Keratinocyte (primary cell): ENCODE results near the gene GLS. TPM values are rescaled to one million over a fixed set of nuclear protein-coding genes. Genes with fewer than 3 reads are reported as not detected.
A peak's percentile ranks its signal among the peaks of the same experiment; 100 is the strongest.

Experiments used
- DNase-seq: peaks from one replicate; pipeline ENCODE4 v3.0.0-alpha.2; 2011; ENCODE audit warnings: low read depth, missing footprints, low spot score
- FAIRE-seq: peaks from 2 replicates; lab custom pipeline; 2011; peaks lifted over from hg19 to GRCh38; lab: Jason Lieb, UNC
- H2AFZ ChIP-seq: 2 replicates; pipeline ENCODE4 v1.6.0; 2012; ENCODE audit warnings: low read length, control low read depth, inconsistent platforms; ENCODE audit not compliant: control insufficient read depth
- H3K27ac ChIP-seq: 2 replicates; pipeline ENCODE4 v1.5.1; 2011; ENCODE audit warnings: low read length; ENCODE audit not compliant: control insufficient read depth, insufficient read depth
- H3K27me3 ChIP-seq: 3 replicates; pipeline ENCODE4 v1.6.0; 2011; ENCODE audit warnings: low read length; ENCODE audit not compliant: control insufficient read depth, insufficient read depth; ENCODE audit errors: extremely low read depth
- H3K36me3 ChIP-seq, 2 experiments: 2 replicates in 1 of 2; 3 replicates in 1 of 2; pipeline ENCODE4 v1.5.1; 2011; ENCODE audit warnings: low read length in 2 of 2, mild to moderate bottlenecking in 1 of 2; ENCODE audit not compliant: control insufficient read depth in 2 of 2, insufficient read depth in 2 of 2; ENCODE audit errors: extremely low read depth in 1 of 2
- H3K4me1 ChIP-seq: 3 replicates; pipeline ENCODE4 v1.5.1; 2011; ENCODE audit warnings: low read length; ENCODE audit not compliant: control insufficient read depth, insufficient read depth; ENCODE audit errors: extremely low read depth
- H3K4me2 ChIP-seq: 3 replicates; pipeline ENCODE4 v1.6.0; 2011; ENCODE audit warnings: low read depth, low read length; ENCODE audit not compliant: control insufficient read depth, insufficient read depth; ENCODE audit errors: extremely low read depth
- H3K4me3 ChIP-seq, 3 experiments: fragments of 200-600 bp in 1 of 3; sonication (generic) in 1 of 3; 2 replicates in 2 of 3; 3 replicates in 1 of 3; pipeline ENCODE4 v1.5.1; 2011 to 2016; ENCODE audit warnings: low read length in 3 of 3, mild to moderate bottlenecking in 3 of 3, control low read depth in 2 of 3, inconsistent platforms in 1 of 3, low read depth in 1 of 3, mixed read lengths in 1 of 3, mixed run types in 1 of 3, moderate library complexity in 1 of 3; ENCODE audit not compliant: control insufficient read depth in 2 of 3, insufficient read depth in 2 of 3; ENCODE audit errors: extremely low read depth in 1 of 3
- H3K79me2 ChIP-seq: 2 replicates; pipeline ENCODE4 v1.6.0; 2012; ENCODE audit warnings: low read length; ENCODE audit not compliant: control insufficient read depth, insufficient read depth
- H3K9ac ChIP-seq: 3 replicates; pipeline ENCODE4 v1.6.0; 2011; ENCODE audit warnings: low read length; ENCODE audit not compliant: control insufficient read depth, insufficient read depth; ENCODE audit errors: extremely low read depth
- H3K9me1 ChIP-seq: 3 replicates; pipeline ENCODE4 v1.6.0; 2011; ENCODE audit warnings: low read length; ENCODE audit not compliant: control insufficient read depth, insufficient read depth; ENCODE audit errors: extremely low read depth
- H3K9me3 ChIP-seq: 2 replicates; pipeline ENCODE4 v1.5.1; 2012; ENCODE audit warnings: low read depth, low read length; ENCODE audit not compliant: control insufficient read depth
- H4K20me1 ChIP-seq: 3 replicates; pipeline ENCODE4 v1.6.0; 2011; ENCODE audit warnings: low read length; ENCODE audit not compliant: control insufficient read depth, insufficient read depth; ENCODE audit errors: extremely low read depth
- EZH2 ChIP-seq: IDR thresholded peaks from one replicate; pipeline ENCODE4 v1.6.1; 2012; ENCODE audit warnings: inconsistent platforms, mild to moderate bottlenecking, low read length, moderate library complexity
- dilution Hi-C: fragments of 300-500 bp; cut with MboI; formaldehyde crosslinking; loops from one replicate; pipeline ENCODE4 v1.7.0; 2020; ENCODE audit warnings: low sequenced_read_pairs; ENCODE audit not compliant: extremely low pct_ligation_motif_present
- polyA plus RNA-seq, 5 experiments: library from polyadenylated mRNA; depleted of rRNA in 3 of 5; stranded (reverse) in 3 of 5; stranded (forward) in 1 of 5; unstranded in 1 of 5; fragments of >200 nt; gene quantifications; 1 replicate in 1 of 5; 2 replicates in 3 of 5; 3 replicates in 1 of 5; pipeline versions ENCODE4 v1.2.1 to v1.2.3, GENCODE V29; 2011 to 2012; ENCODE audit warnings: missing spikeins in 2 of 5, low read depth in 1 of 5, low replicate concordance in 1 of 5
- TF ChIP-seq, protein P1 (sequence below), 3 experiments: IDR thresholded peaks in 1 of 3; conservative IDR thresholded peaks in 1 of 3; optimal IDR thresholded peaks in 1 of 3; 2 replicates in 2 of 3; 3 replicates in 1 of 3; pipeline versions ENCODE3 to v1.5.1; 2011; ENCODE audit warnings: low read length in 3 of 3, mild to moderate bottlenecking in 3 of 3, moderate library complexity in 2 of 3, control low read depth in 1 of 3, inconsistent platforms in 1 of 3; ENCODE audit not compliant: insufficient read depth in 2 of 3; ENCODE audit errors: extremely low read depth in 1 of 3

Gene GLS
- polyA plus RNA-seq, 1 donor (not counting 4 experiments of a cell fraction or from before 2014, with no cell fraction given), result 130 TPM

DNA sequence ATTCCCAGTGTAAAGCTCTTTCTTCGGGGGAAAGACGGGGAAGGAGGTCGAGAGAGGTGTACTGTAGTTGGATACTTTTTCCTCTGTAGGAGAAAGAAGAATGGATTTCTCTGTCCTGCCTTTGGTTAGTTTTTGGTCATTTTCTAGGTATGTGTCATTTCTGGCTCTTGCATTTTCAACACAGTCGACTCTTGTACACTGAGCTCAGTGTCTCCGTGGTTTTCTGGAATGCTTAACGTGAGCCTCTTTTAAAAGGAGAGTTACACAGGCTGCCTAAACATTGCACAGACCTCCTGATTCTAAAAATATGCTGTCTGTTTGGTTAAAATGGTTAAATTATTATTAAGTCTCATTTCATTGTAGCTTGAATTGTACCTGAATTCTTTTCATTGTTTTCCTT lies 21.8 kb upstream of the GLS start:
- H3K36me3 ChIP-seq, result no peaks in the 10 kb centered on the region
- H3K27me3 ChIP-seq, result no peaks in the 10 kb centered on the region
- no peak overlapping the region for H3K4me3 ChIP-seq
- no peak overlapping the region for H3K4me2 ChIP-seq
- no peak overlapping the region for H3K9ac ChIP-seq
- H2AFZ ChIP-seq, result no peak overlapping the region
- no peak overlapping the region for H3K27ac ChIP-seq
- H4K20me1 ChIP-seq, result no peaks in the 10 kb centered on the region
- H3K79me2 ChIP-seq, result no peaks in the 10 kb centered on the region
- no peaks in the 10 kb centered on the region for H3K9me1 ChIP-seq
- dilution Hi-C loops, result no loop called here
- peak; percentile 36 for FAIRE-seq
- no peak for DNase-seq
- H3K4me1 ChIP-seq, result peaks cover 21% of the 10 kb centered on the region
- no peaks in the 10 kb centered on the region for H3K9me3 ChIP-seq
- TF ChIP-seq EZH2, result no peak
- TF ChIP-seq, protein P1, sequence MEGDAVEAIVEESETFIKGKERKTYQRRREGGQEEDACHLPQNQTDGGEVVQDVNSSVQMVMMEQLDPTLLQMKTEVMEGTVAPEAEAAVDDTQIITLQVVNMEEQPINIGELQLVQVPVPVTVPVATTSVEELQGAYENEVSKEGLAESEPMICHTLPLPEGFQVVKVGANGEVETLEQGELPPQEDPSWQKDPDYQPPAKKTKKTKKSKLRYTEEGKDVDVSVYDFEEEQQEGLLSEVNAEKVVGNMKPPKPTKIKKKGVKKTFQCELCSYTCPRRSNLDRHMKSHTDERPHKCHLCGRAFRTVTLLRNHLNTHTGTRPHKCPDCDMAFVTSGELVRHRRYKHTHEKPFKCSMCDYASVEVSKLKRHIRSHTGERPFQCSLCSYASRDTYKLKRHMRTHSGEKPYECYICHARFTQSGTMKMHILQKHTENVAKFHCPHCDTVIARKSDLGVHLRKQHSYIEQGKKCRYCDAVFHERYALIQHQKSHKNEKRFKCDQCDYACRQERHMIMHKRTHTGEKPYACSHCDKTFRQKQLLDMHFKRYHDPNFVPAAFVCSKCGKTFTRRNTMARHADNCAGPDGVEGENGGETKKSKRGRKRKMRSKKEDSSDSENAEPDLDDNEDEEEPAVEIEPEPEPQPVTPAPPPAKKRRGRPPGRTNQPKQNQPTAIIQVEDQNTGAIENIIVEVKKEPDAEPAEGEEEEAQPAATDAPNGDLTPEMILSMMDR (optimal IDR thresholded peaks at IDR 0.05 in 1 of 3, IDR thresholded peaks at IDR 0.05 in 1 of 3, conservative IDR thresholded peaks at IDR 0.05 in 1 of 3; ENCODE audit: extremely low read depth in 1 of 3, insufficient read depth in 2 of 3, low read length in 3 of 3), result no peak

DNA sequence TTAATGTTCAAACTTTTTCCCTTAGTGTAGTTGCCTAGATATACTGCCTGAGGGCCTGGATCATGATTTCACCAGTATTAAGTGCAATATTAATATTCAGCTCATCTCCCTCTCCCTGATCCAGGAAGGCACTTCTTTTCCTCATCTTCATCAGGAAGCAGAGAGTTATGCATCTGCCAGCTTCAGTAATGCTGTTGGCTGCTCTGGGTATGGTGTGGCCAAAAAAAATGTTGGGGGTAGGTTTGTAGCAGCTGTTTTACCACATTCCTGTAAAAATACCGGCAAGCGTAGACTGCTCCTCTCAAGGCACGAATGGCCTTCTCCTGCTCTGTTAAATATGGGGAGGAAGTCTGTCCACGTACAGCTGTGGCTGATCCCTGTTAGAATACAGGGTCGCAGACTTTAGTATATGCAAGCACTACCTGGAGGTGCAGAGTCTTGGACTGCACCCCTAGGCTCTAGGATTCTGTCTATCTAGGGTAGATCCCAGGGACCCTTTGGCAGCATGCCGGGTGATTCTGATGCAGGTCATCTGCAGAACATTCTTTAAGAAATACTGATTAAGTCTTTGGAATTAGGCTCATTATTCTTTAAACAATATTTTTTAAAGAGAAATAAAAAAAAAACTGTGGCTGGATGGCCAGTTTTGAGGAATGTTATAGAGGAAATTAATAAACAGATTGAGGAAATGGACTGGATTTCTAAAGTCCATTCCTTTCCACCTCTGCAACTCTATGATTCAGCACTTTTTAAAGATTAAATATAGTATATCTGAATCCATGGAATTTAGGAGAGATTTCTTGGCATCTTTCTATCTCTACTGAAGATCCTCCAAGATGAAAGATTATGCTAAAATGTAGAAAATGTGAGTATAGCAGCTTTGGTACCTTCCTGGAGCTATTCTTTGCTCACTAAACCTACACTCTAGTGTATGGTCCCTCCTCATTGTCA lies 21.0 kb upstream of the GLS start:
- H3K27ac ChIP-seq, result no peak overlapping the region
- dilution Hi-C loops, result no loop called here
- no peaks in the 10 kb centered on the region for H3K36me3 ChIP-seq
- FAIRE-seq, result no peak
- H3K4me3 ChIP-seq, result no peak overlapping the region
- no peak for DNase-seq
- no peaks in the 10 kb centered on the region for H3K27me3 ChIP-seq
- peak overlapping the region; percentile 28 for H2AFZ ChIP-seq
- no peak overlapping the region for H3K9ac ChIP-seq
- H3K9me3 ChIP-seq, result no peaks in the 10 kb centered on the region
- TF ChIP-seq EZH2, result no peak
- TF ChIP-seq, protein P1 (optimal IDR thresholded peaks at IDR 0.05 in 1 of 3, IDR thresholded peaks at IDR 0.05 in 1 of 3, conservative IDR thresholded peaks at IDR 0.05 in 1 of 3; ENCODE audit: extremely low read depth in 1 of 3, insufficient read depth in 2 of 3, low read length in 3 of 3), result no peak
- H3K79me2 ChIP-seq, result no peaks in the 10 kb centered on the region
- peak overlapping the region; percentile 18 for H3K4me2 ChIP-seq
- no peaks in the 10 kb centered on the region for H4K20me1 ChIP-seq
- no peaks in the 10 kb centered on the region for H3K9me1 ChIP-seq
- peaks cover 18% of the 10 kb centered on the region for H3K4me1 ChIP-seq
